Measurements from ENCODE around the gene NTM.

The NTM gene

DNA sequence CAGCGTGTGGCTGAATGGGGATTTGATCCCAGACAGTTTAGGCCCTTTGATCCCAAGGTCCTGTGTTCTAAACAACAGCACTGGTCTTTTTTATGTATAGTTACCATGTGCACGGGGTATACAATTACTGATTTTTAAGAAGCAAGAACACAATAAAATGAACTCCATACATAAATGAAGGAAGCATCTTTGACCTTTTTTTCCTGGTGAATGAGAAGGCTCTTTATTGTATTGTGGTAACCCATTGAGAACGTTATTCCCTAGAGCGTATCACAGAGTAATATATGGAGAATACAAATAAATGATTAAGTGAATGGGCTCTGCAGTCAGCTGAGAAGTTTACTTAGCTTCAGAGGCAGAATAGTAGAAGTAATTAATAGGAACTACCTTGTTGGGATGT lies 563.6 kb downstream of the NTM start:
- no peak for FAIRE-seq

DNA sequence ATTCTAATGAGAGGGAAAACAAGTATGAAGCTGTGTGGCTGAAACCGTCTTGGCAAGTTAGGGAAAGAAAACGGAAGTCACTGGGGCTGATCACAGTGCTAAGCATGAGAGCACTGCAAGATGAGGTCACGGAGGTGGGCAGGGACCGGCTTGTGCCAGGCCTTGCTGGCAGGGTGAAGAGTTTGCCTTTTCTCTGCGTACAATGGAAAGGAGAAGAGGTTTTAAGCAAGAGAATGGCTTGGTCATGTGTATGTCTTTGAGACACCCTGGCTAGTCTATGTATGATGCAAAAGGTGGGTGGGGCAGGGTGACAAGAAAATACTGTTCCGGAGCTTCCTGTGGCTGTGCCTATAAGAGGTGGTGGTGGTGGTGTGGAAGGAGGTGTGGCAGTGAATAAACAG lies 567.9 kb downstream of the NTM start:
- FAIRE-seq: no peak

- FAIRE-seq: no peak
Observed at GRCh38 chr11:131940126-131940525, 569.7 kb downstream of the NTM start.

GRCh38 chr11:131942878-131943277 lies 572.5 kb downstream of the NTM start:
- no peak for FAIRE-seq

- no peak for FAIRE-seq
Observed at GRCh38 chr11:131943295-131943694, 572.9 kb downstream of the NTM start.

GRCh38 chr11:131944736-131945135 lies 574.3 kb downstream of the NTM start:
- no peak for FAIRE-seq

- no peak for FAIRE-seq
Observed at GRCh38 chr11:131945706-131946105, 575.3 kb downstream of the NTM start.

DNA sequence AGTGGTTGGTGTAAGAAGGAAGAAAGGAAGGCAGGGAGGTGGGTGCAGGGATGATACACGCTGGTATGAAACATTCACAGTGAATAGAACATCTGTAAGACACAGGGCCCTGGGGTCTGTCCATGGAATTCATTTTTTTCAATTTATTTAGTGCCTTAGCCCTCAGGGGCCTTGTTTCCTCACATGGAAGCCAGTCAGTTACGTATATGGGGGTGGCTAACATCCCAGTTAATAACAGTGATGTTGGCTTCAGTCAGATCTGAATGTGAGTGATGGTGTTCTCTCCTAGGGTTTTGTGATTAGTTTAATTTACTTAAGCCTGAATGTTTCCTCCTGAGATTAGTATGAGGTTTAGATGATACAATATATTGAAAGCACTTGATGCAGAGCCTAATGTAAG lies 577.1 kb downstream of the NTM start:
- no peak for FAIRE-seq

- FAIRE-seq: no peak
Observed at GRCh38 chr11:131951121-131951520, 580.7 kb downstream of the NTM start.

DNA sequence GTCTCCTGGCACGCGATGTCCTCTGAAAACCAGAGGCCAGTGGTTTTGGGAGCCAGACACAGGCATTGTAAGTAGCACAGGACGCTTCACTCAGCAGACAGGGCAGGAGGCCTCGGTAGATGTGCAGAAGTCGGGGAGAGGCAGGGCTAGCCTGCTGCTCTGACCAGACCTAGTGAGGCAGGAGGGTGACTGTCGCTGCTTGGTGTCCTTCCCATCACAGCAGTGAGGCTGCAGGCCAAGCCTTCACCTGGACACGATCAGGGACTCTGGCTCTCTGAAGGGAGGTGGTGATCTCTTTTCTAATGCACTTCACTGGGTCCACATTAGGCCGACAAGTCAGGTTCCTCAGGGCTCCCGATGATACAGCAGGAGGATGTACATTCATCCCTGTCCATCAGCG lies 583.7 kb downstream of the NTM start:
- no peak for FAIRE-seq

GRCh38 chr11:131955904-131956303 lies 585.5 kb downstream of the NTM start:
- FAIRE-seq: no peak

DNA sequence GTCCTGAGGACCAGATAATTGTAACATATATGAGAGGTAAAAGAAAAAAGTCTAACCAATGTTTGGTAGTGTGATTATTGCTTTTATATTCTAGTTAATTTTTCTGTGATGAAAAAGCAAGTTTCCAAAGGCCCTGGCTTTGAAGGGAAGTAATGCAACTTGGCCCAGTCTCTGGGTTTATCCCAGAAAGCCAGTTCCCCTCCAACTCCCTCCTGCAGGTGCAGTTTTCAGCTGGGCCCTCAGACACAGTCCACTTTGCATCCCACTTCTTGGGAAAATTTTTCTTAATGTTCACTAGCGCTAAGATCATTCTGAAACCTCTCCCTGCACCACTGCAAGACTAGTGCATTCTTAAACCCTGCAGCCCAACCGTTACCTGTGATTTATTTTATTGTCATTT lies 586.8 kb downstream of the NTM start:
- no peak for FAIRE-seq

DNA sequence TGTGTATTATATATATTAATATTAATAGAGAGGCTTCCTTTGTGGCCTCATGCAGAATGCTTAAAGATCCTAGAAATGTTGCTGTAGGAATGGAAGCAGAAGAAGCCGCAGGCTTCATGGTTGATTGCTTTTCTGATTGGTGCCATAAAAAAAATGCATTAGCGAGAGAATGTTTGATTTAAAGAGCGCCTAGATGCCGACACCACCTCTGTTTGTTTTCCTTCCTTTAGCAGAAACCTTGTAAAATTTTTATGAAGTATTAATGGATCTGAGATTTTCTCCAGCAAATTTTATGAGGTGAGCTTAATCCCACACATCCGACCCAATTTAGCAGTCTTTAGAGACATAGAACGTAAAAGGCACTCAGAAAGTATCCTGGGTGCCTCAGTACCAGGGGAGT lies 587.5 kb downstream of the NTM start:
- no peak for FAIRE-seq

DNA sequence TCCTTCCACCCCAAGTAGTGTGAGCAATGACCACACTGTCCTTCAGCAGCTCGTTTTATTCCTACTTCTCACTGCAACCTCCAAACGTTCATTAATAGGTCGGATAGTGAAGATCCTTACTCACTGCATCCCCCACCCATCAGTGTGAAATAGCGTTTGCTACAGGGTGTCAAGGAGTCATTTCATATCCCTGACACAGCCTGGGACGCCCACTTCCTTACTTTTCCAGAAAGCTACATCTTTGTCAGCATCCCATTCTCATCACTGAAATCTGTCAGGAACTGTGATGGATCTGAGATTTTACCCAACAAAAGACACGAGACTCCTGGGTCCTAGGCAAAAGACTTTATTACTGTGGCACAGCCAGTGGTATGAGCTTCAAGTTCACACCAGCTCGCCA lies 592.4 kb downstream of the NTM start:
- no peak for FAIRE-seq

- FAIRE-seq: no peak
Observed at GRCh38 chr11:131964698-131965483, 594.5 kb downstream of the NTM start.

DNA sequence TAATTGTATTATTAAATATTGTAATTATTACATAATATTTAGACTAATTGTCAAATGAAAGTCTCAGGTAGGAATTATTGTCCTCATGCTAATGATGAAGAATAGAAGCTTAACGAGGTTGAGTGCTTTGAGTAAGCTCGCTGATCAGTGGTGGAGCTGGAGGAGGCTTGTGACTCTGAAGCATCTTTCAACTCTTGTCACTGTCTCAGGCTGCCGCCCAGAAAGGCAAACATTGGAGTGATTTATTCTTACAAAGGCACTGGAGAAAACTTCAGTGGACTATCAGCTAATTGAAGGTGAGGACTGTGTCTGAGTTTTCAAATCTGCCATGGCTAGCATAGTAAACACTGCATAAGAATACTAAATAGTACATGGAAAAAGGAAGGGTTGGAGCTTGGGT lies 595.1 kb downstream of the NTM start:
- FAIRE-seq: no peak

- FAIRE-seq: no peak
Observed at GRCh38 chr11:131966667-131967066, 596.3 kb downstream of the NTM start.

- FAIRE-seq: no peak
Observed at GRCh38 chr11:131969261-131969660, 598.8 kb downstream of the NTM start.

DNA sequence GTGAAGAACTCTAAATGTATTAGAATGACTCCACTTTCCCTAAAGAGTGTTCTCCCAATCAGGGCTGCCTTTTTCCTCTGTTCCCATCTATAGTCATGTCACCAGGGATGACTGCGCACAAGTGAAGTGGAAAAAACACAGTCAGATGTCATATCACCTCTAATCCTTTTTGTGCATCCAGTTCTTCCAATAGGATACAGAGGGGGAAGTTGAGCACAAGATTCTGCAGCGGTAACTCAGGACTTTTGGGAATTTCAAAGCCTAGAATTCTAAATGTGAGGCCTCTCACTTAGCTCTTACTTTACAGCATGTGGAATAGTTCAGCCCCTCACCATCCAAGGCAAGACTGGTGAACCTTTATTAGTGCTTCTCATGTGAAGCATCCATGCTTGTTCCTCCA lies 602.6 kb downstream of the NTM start:
- FAIRE-seq: no peak

DNA sequence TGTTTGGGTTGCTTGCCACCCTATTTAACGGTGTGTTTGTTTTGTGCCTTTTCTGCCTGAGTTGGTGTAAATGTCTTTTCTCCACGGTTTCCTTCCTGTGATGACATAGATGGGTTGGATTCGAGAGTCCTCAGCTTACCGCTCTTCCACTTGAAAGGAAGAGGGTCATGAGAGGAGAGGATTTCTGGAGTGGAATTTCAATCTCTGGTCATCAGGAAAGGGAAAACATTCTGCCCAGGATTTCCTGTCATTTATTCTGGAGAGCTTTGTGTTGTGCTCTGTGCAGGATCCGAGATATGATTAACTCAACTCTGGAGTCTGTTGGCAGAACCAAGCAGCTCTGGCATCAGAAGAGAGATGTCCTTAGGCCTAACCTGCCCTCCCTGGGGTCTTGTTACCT lies 605.2 kb downstream of the NTM start:
- no peak for FAIRE-seq

- no peak for FAIRE-seq
Observed at GRCh38 chr11:131976021-131976420, 605.6 kb downstream of the NTM start.

DNA sequence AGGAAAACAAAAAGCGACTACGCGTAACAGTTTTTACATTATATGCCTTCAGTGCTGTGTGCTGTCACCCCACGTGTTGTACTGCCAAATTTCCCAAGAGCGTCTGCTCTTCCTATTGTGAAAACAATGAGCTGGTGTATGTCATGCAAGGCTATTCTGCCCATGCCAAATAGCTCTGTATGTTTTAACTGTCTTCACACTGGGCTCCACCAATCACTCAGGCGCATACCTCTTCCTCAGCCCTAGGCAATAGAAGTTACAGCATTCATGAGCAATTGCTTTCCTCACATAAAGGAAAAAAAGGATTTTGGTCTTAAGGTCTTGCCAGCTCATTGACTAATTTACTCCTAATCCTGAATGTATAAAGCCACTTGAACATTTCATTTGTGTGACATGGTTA lies 606.8 kb downstream of the NTM start:
- no peak for FAIRE-seq

DNA sequence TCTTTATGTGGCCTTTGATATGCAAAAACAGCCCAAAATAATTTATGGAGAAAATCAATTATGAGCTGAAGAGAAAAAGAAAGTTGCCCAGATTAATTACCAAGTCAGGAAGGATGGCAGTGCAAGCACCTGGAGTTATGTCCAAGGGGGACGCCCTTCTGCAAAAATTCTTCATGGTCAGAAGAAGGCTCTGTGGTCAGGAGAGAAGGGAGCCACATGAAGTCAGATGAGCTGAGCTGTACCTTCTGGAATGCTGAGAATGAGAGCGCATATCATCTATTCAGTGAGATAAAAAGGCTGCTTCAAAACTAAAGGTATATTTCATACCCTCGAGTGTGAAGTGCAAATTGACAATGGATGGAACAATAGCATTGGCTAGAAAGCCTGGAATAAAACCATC lies 607.4 kb downstream of the NTM start:
- no peak for FAIRE-seq

DNA sequence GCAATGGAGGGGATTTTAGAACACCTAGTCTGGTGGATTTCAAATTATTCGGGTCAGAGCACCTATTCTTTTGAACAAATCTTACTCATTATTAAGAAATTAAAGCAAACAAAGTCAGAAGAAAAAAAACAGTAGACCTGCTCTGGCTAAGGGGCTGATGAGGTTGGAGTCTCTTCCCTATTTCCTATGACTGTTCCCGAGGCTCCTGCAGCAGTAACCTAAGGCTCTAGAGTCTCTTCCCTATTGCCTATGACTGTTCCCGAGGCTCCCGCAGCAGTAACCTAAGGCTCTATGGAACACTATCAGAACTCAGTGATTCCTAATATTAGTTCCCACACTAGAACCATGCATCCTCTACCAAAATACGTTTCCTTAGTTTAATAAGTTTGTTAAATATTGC lies 607.9 kb downstream of the NTM start:
- FAIRE-seq: no peak

GRCh38 chr11:131979364-131979763 lies 608.9 kb downstream of the NTM start:
- no peak for FAIRE-seq
